Activated T-cell treated with anti-CD3 and anti-CD28 coated beads for 24 hours (primary cell): ENCODE results near the gene CNTNAP1.

Experiments
- DNase-seq: peaks from one replicate; pipeline ENCODE4 v3.0.0-alpha.2; 2020; ENCODE audit warnings: low read depth

The CNTNAP1 gene

GRCh38 chr17:42685831-42686230 lies 3.5 kb downstream of the CNTNAP1 start:
- DNase-seq, result no peak

GRCh38 chr17:42686520-42687128 lies 4.3 kb downstream of the CNTNAP1 start:
- no peak for DNase-seq

- no peak for DNase-seq
These were observed 5.5 kb downstream of the CNTNAP1 start for GRCh38 chr17:42687707-42688320.

GRCh38 chr17:42690596-42690995 lies 8.3 kb downstream of the CNTNAP1 start:
- DNase-seq, result no peak

- DNase-seq, result no peak
These were observed 8.8 kb downstream of the CNTNAP1 start for GRCh38 chr17:42691021-42691545.

GRCh38 chr17:42692489-42692888 lies 10.2 kb downstream of the CNTNAP1 start:
- no peak for DNase-seq

GRCh38 chr17:42694524-42694923 lies 12.2 kb downstream of the CNTNAP1 start:
- no peak for DNase-seq

- DNase-seq, result no peak
These were observed 13.2 kb downstream of the CNTNAP1 start for GRCh38 chr17:42695500-42695899.

- DNase-seq, result no peak
These were observed 14.9 kb downstream of the CNTNAP1 start for GRCh38 chr17:42697108-42697811.

- DNase-seq, result no peak
These were observed 16.5 kb downstream of the CNTNAP1 start for GRCh38 chr17:42698736-42699414.

- DNase-seq, result no peak
These were observed 17.0 kb downstream of the CNTNAP1 start for GRCh38 chr17:42699415-42699740.

- DNase-seq, result no peak
These were observed 18.4 kb downstream of the CNTNAP1 start for GRCh38 chr17:42700586-42701289.

- DNase-seq, result no peak
These were observed 20.1 kb downstream of the CNTNAP1 start for GRCh38 chr17:42702446-42702845.

GRCh38 chr17:42704490-42704836 lies 22.1 kb downstream of the CNTNAP1 start:
- no peak for DNase-seq

- DNase-seq, result no peak
These were observed 22.6 kb downstream of the CNTNAP1 start for GRCh38 chr17:42704837-42705494.

GRCh38 chr17:42706732-42707131 lies 24.4 kb downstream of the CNTNAP1 start:
- DNase-seq, result peak; percentile 28

- DNase-seq, result no peak
These were observed 26.3 kb downstream of the CNTNAP1 start for GRCh38 chr17:42708588-42708987.

GRCh38 chr17:42709561-42709960 lies 27.2 kb downstream of the CNTNAP1 start:
- no peak for DNase-seq

GRCh38 chr17:42720996-42721583 lies 38.8 kb downstream of the CNTNAP1 start:
- peak; percentile 22 for DNase-seq

GRCh38 chr17:42723636-42724035 lies 41.3 kb downstream of the CNTNAP1 start:
- no peak for DNase-seq

- DNase-seq, result no peak
These were observed 42.8 kb downstream of the CNTNAP1 start for GRCh38 chr17:42725143-42725542.
